ENCODE measurements around the gene MEGF11. TPM values are rescaled to one million over a fixed set of nuclear protein-coding genes. Genes with fewer than 3 reads are reported as not detected.

Gene MEGF11
- total RNA-seq, 4 donors from 2014 or later = 0.87 to 7.3 (median 4.9) TPM

- WGBS, 2 donors = 64 to 70% methylated on average over 8 of the region's 8 CpGs
- H3K4me1 ChIP-seq = no peaks in the 10 kb centered on the region
Measured at GRCh38 chr15:65970937-65971740, 282.4 kb downstream of the MEGF11 start.

GRCh38 chr15:65969865-65970816 lies 283.4 kb downstream of the MEGF11 start:
- Histone ChIP-seq H3K4me3 (no peak overlapping the region), H3K27me3 (peaks cover 0 to 74% of the 10 kb centered on the region in 2 donors), H3K9me3 (peaks cover 0 to 6% (median 0%) of the 10 kb centered on the region in 4 donors), H3K36me3 (no peaks in the 10 kb centered on the region), H3K4me1 (no peaks in the 10 kb centered on the region), H3K27ac (no peak overlapping the region)
- no peak for TF ChIP-seq POLR2A (IDR thresholded peaks at IDR 0.05)
- no peak for TF ChIP-seq EP300 (IDR thresholded peaks at IDR 0.05)
- TF ChIP-seq CTCF (IDR thresholded peaks at IDR 0.05) = no peak
- DNase-seq (ENCODE audit: low spot score in 2 of 2) = no peak
- WGBS, 2 donors = 72 to 74% methylated on average over 7 of the region's 7 CpGs

More at GRCh38 chr15:65970937-65971740, 282.4 kb downstream of the MEGF11 start:
- H3K27me3 ChIP-seq = peaks cover 0 to 68% of the 10 kb centered on the region in 2 donors
- no peak overlapping the region for H3K4me3 ChIP-seq
- no peak for DNase-seq (ENCODE audit: low spot score in 2 of 2)
- H3K9me3 ChIP-seq = peaks cover 0 to 6% (median 0%) of the 10 kb centered on the region in 4 donors
- no peak overlapping the region for H3K27ac ChIP-seq
- H3K36me3 ChIP-seq = no peaks in the 10 kb centered on the region
- TF ChIP-seq EP300 (IDR thresholded peaks at IDR 0.05) (no peak), CTCF (IDR thresholded peaks at IDR 0.05) (no peak), POLR2A (IDR thresholded peaks at IDR 0.05) (no peak)

- 71 to 82% methylated on average over 5 of the region's 5 CpGs for WGBS, 2 donors
Measured at GRCh38 chr15:65968511-65968910, 285.0 kb downstream of the MEGF11 start.

GRCh38 chr15:65964792-65965433 lies 288.6 kb downstream of the MEGF11 start:
- Histone ChIP-seq H3K4me3 (no peak overlapping the region), H3K27me3 (peaks cover 0 to 53% of the 10 kb centered on the region in 2 donors), H3K4me1 (no peaks in the 10 kb centered on the region), H3K27ac (no peak overlapping the region), H3K36me3 (no peaks in the 10 kb centered on the region), H3K9me3 (no peaks in the 10 kb centered on the region)
- no peak for DNase-seq (ENCODE audit: low spot score in 2 of 2)
- WGBS, 2 donors = 80 to 90% methylated on average over 9 to 13 of the region's 14 CpGs
- TF ChIP-seq CTCF (IDR thresholded peaks at IDR 0.05) = no peak
- no peak for TF ChIP-seq POLR2A (IDR thresholded peaks at IDR 0.05)
- no peak for TF ChIP-seq EP300 (IDR thresholded peaks at IDR 0.05)

More at GRCh38 chr15:65968511-65968910, 285.0 kb downstream of the MEGF11 start:
- Histone ChIP-seq H3K4me1 (no peaks in the 10 kb centered on the region), H3K4me3 (no peak overlapping the region), H3K36me3 (no peaks in the 10 kb centered on the region), H3K27me3 (peaks cover 0 to 76% of the 10 kb centered on the region in 2 donors), H3K27ac (no peak overlapping the region), H3K9me3 (peaks cover 0 to 6% (median 0%) of the 10 kb centered on the region in 4 donors)
- TF ChIP-seq CTCF (IDR thresholded peaks at IDR 0.05) (no peak), POLR2A (IDR thresholded peaks at IDR 0.05) (no peak), EP300 (IDR thresholded peaks at IDR 0.05) (no peak)
- no peak for DNase-seq (ENCODE audit: low spot score in 2 of 2)
